Prostate gland (tissue), 2 donors: ENCODE results near the gene GDNF. TPM values are rescaled to one million over a fixed set of nuclear protein-coding genes. Genes with fewer than 3 reads are reported as not detected.

Experiments
- DNase-seq: peaks from one replicate; pipeline ENCODE4 v3.0.0-alpha.2; 2019; ENCODE audit warnings: low spot score
- H3K27ac ChIP-seq, 2 donors: fragments of 200-600 bp; sonication (generic); 2 replicates each; pipeline ENCODE4 v1.5.1; 2017 to 2019
- H3K27me3 ChIP-seq: fragments of 200-600 bp; sonication (generic); replicated peaks from 2 replicates; pipeline ENCODE4 v1.5.1; 2019; ENCODE audit not compliant: insufficient read depth
- H3K36me3 ChIP-seq, 2 donors: fragments of 200-600 bp; sonication (generic); 1 replicate in 1 of 2; 2 replicates in 1 of 2; pipeline versions ENCODE4 v1.5.1 to v1.8.1; 2017 to 2019
- H3K4me1 ChIP-seq: fragments of 200-600 bp; sonication (generic); replicated peaks from 2 replicates; pipeline ENCODE4 v1.5.1; 2019
- H3K4me3 ChIP-seq, 2 donors: fragments of 200-600 bp; sonication (generic); 2 replicates each; pipeline ENCODE4 v1.5.1; 2017 to 2019
- H3K9me3 ChIP-seq: fragments of 200-600 bp; sonication (generic); 2 replicates; pipeline ENCODE4 v1.5.1; 2017
- CTCF ChIP-seq, 4 experiments: fragments of 200-600 bp in 2 of 4; fragments of 450-650 bp in 2 of 4; sonication (generic) in 2 of 4; IDR thresholded peaks; 1 replicate in 3 of 4; 2 replicates in 1 of 4; pipeline ENCODE4 v1.5.1; 2016 to 2019; ENCODE audit warnings: antibody characterized with exemption in 4 of 4, mild to moderate bottlenecking in 2 of 4, moderate library complexity in 2 of 4
- POLR2A ChIP-seq: fragments of 450-650 bp; IDR thresholded peaks from one replicate; pipeline ENCODE4 v1.6.1; 2016; ENCODE audit warnings: antibody characterized with exemption, mild to moderate bottlenecking
- POLR2AphosphoS5 ChIP-seq: sonication (generic); formaldehyde crosslinking; IDR thresholded peaks from one replicate; pipeline ENCODE4 v1.6.1; 2017; ENCODE audit warnings: antibody characterized with exemption
- WGBS: methylation state at CpG from one replicate; pipeline ENCODE4 v1.1.5; 2018; 5-methylcytosine and 5-hydroxymethylcytosine counted together
- intact Hi-C: fragments of 100-400 bp; cut with DNase I; formaldehyde crosslinking; loops from one replicate; pipeline ENCODE4 v1.14.2; 2022
- total RNA-seq, 2 donors: library from RNA; depleted of rRNA; stranded (reverse); fragments of >200 nt; gene quantifications; one replicate each; pipeline ENCODE4 v1.1.0, GENCODE V29; 2016

Gene GDNF
- total RNA-seq, 2 donors from 2014 or later: 0.18 to 1.3 TPM

GRCh38 chr5:37858250-37858649 lies 18.4 kb upstream of the GDNF start:
- Histone ChIP-seq H3K9me3 (no peaks in the 10 kb centered on the region), H3K27ac (no peak overlapping the region), H3K4me3 (no peak overlapping the region), H3K36me3 (no peaks in the 10 kb centered on the region), H3K4me1 (no peaks in the 10 kb centered on the region), H3K27me3 (no peaks in the 10 kb centered on the region)
- no peak for DNase-seq
- intact Hi-C loops: no loop called here
- TF ChIP-seq POLR2AphosphoS5 (no peak), POLR2A (no peak)

- Histone ChIP-seq H3K4me1 (no peaks in the 10 kb centered on the region), H3K27me3 (no peaks in the 10 kb centered on the region), H3K4me3 (no peak overlapping the region), H3K27ac (no peak overlapping the region), H3K9me3 (no peaks in the 10 kb centered on the region), H3K36me3 (no peaks in the 10 kb centered on the region)
- WGBS: 70% methylated on average over 1 of the region's 1 CpG
- DNase-seq: no peak
- TF ChIP-seq CTCF (IDR thresholded peaks at IDR 0.05) (no peak), POLR2AphosphoS5 (no peak), POLR2A (no peak)
- intact Hi-C loops: no loop called here
These were observed 17.9 kb upstream of the GDNF start for GRCh38 chr5:37857696-37858095.

GRCh38 chr5:37855438-37855837 lies 15.6 kb upstream of the GDNF start:
- no peaks in the 10 kb centered on the region for H3K27me3 ChIP-seq
- no peaks in the 10 kb centered on the region for H3K36me3 ChIP-seq
- no peak for TF ChIP-seq CTCF (IDR thresholded peaks at IDR 0.05)
- TF ChIP-seq POLR2A: no peak
- TF ChIP-seq POLR2AphosphoS5: no peak
- no peak overlapping the region for H3K27ac ChIP-seq
- 98% methylated on average over 3 of the region's 3 CpGs for WGBS
- H3K9me3 ChIP-seq: no peaks in the 10 kb centered on the region
- no peak for DNase-seq
- no peaks in the 10 kb centered on the region for H3K4me1 ChIP-seq
- intact Hi-C loops: no loop called here
- no peak overlapping the region for H3K4me3 ChIP-seq

GRCh38 chr5:37851305-37851704 lies 11.5 kb upstream of the GDNF start:
- DNase-seq: no peak
- Histone ChIP-seq H3K27me3 (no peaks in the 10 kb centered on the region), H3K4me3 (no peak overlapping the region), H3K36me3 (no peaks in the 10 kb centered on the region), H3K4me1 (no peaks in the 10 kb centered on the region), H3K9me3 (no peaks in the 10 kb centered on the region), H3K27ac (no peak overlapping the region)
- TF ChIP-seq CTCF (IDR thresholded peaks at IDR 0.05) (no peak), POLR2AphosphoS5 (no peak), POLR2A (no peak)
- 90% methylated on average over 4 of the region's 4 CpGs for WGBS
- intact Hi-C loops: no loop called here

- Histone ChIP-seq H3K27ac (no peak overlapping the region), H3K27me3 (no peaks in the 10 kb centered on the region), H3K36me3 (no peaks in the 10 kb centered on the region), H3K4me1 (no peaks in the 10 kb centered on the region), H3K9me3 (no peaks in the 10 kb centered on the region), H3K4me3 (no peak overlapping the region)
- TF ChIP-seq POLR2A: no peak
- no peak for TF ChIP-seq POLR2AphosphoS5
- TF ChIP-seq CTCF (IDR thresholded peaks at IDR 0.05): no peak
- no peak for DNase-seq
- WGBS: 63% methylated on average over 3 of the region's 3 CpGs
- intact Hi-C loops: no loop called here
These were observed 10.5 kb upstream of the GDNF start for GRCh38 chr5:37850226-37850865.
